Muscle layer of colon (tissue), 2 donors: ENCODE measurements around the gene KCNE1.
"Not testable (repeated sequence)": the region's sequence is repeated elsewhere in the genome, so short reads cannot be mapped to it uniquely, and the experiment has no call there.

ENCODE experiments used
- H3K27ac ChIP-seq: one replicate; pipeline ENCODE4 v1.7.0; 2013; ENCODE audit warnings: low read depth, mild to moderate bottlenecking, low read length, moderate library complexity
- H3K27me3 ChIP-seq, 2 donors: one replicate each; pipeline ENCODE4 v1.7.0; 2013; ENCODE audit warnings: low read length in 2 of 2, mild to moderate bottlenecking in 2 of 2; ENCODE audit not compliant: insufficient read depth in 2 of 2, control insufficient read depth in 1 of 2
- H3K36me3 ChIP-seq: one replicate; pipeline ENCODE4 v1.7.0; 2013; ENCODE audit warnings: mild to moderate bottlenecking, low read length; ENCODE audit not compliant: insufficient read depth
- H3K4me1 ChIP-seq: one replicate; pipeline ENCODE4 v1.7.0; 2013; ENCODE audit warnings: mild to moderate bottlenecking, low read length; ENCODE audit not compliant: insufficient read depth
- H3K4me3 ChIP-seq, 2 donors: one replicate each; pipeline ENCODE4 v1.7.0; 2013; ENCODE audit warnings: low read length in 2 of 2, low read depth in 1 of 2, mild to moderate bottlenecking in 1 of 2, moderate library complexity in 1 of 2
- H3K9ac ChIP-seq: one replicate; pipeline ENCODE4 v1.7.0; 2013; ENCODE audit warnings: low read length
- H3K9me3 ChIP-seq: one replicate; pipeline ENCODE4 v1.7.0; 2013; ENCODE audit warnings: mild to moderate bottlenecking, low read length
- donor health status: abdominal sarcoma.
- donor health status: Adenocarcinoma of cecum.

The KCNE1 gene

GRCh38 chr21:34406676-34407075, 105.3 kb downstream of the KCNE1 start:
- not testable (repeated sequence) for H3K36me3 ChIP-seq, H3K4me1 ChIP-seq, H3K27ac ChIP-seq, H3K27me3 ChIP-seq, H3K9me3 ChIP-seq, H3K9ac ChIP-seq, H3K4me3 ChIP-seq

- H3K9ac ChIP-seq, H3K27ac ChIP-seq, H3K9me3 ChIP-seq, H3K36me3 ChIP-seq, H3K27me3 ChIP-seq, H3K4me3 ChIP-seq, H3K4me1 ChIP-seq: not testable (repeated sequence)
These were observed 105.9 kb downstream of the KCNE1 start for GRCh38 chr21:34406102-34406501.

GRCh38 chr21:34405686-34406085, 106.3 kb downstream of the KCNE1 start:
- not testable (repeated sequence) for H3K4me3 ChIP-seq, H3K4me1 ChIP-seq, H3K27me3 ChIP-seq, H3K36me3 ChIP-seq, H3K9me3 ChIP-seq, H3K9ac ChIP-seq, H3K27ac ChIP-seq

GRCh38 chr21:34404742-34405141, 107.3 kb downstream of the KCNE1 start:
- not testable (repeated sequence) for H3K9ac ChIP-seq, H3K4me3 ChIP-seq, H3K9me3 ChIP-seq, H3K27me3 ChIP-seq, H3K36me3 ChIP-seq, H3K4me1 ChIP-seq, H3K27ac ChIP-seq

GRCh38 chr21:34400522-34400921, 111.5 kb downstream of the KCNE1 start:
- not testable (repeated sequence) for H3K27me3 ChIP-seq, H3K36me3 ChIP-seq, H3K9me3 ChIP-seq, H3K4me1 ChIP-seq, H3K4me3 ChIP-seq, H3K27ac ChIP-seq, H3K9ac ChIP-seq
